Ureter (tissue), 1 donor: ENCODE data around the gene HTR1A. TPM values are rescaled to one million over a fixed set of nuclear protein-coding genes. Genes with fewer than 3 reads are reported as not detected.

Source experiments
- DNase-seq: peaks from one replicate; pipeline ENCODE4 v3.0.0-alpha.2; 2020; ENCODE audit warnings: low spot score
- total RNA-seq: library from RNA; stranded (reverse); gene quantifications from one replicate; pipeline ENCODE4 v1.2.4, GENCODE V29; 2023
- donor health status: DM: yes; HTN: yes; CAD: no.

Gene HTR1A
- 1.8 TPM for total RNA-seq

GRCh38 chr5:63962279-63962678, at the start of gene HTR1A:
Gene HTR1A, minus strand, starts transcription at chr5:63962445. Its CDS starts 726 bp downstream, at chr5:63961719.
- DNase-seq: no peak

- DNase-seq: no peak
Measured at GRCh38 chr5:64003966-64004365, 41.7 kb upstream of the HTR1A start.

GRCh38 chr5:64000096-64000495, 37.9 kb upstream of the HTR1A start:
- DNase-seq: no peak

- no peak for DNase-seq
Measured at GRCh38 chr5:63987053-63987452, 24.8 kb upstream of the HTR1A start.

- DNase-seq: no peak
Measured at GRCh38 chr5:63981864-63982263, 19.6 kb upstream of the HTR1A start.

- no peak for DNase-seq
Measured at GRCh38 chr5:63963926-63964325, 1.7 kb upstream of the HTR1A start.

GRCh38 chr5:63963080-63963735, 963 bp upstream of the HTR1A start:
- DNase-seq: no peak

- DNase-seq: no peak
Measured at GRCh38 chr5:63961598-63962161, 565 bp downstream of the HTR1A start.

GRCh38 chr5:63961125-63961597, 1.1 kb downstream of the HTR1A start:
- DNase-seq: no peak

- DNase-seq: no peak
Measured at GRCh38 chr5:63960646-63961045, 1.6 kb downstream of the HTR1A start.

- no peak for DNase-seq
Measured at GRCh38 chr5:63959177-63959982, 2.9 kb downstream of the HTR1A start.

- no peak for DNase-seq
Measured at GRCh38 chr5:63958654-63959053, 3.6 kb downstream of the HTR1A start.

GRCh38 chr5:63957617-63958016, 4.6 kb downstream of the HTR1A start:
- no peak for DNase-seq

- DNase-seq: no peak
Measured at GRCh38 chr5:63953217-63953616, 9.0 kb downstream of the HTR1A start.

- DNase-seq: no peak
Measured at GRCh38 chr5:63935103-63935502, 27.1 kb downstream of the HTR1A start.

GRCh38 chr5:63931836-63932235, 30.4 kb downstream of the HTR1A start:
- DNase-seq: no peak

- DNase-seq: no peak
Measured at GRCh38 chr5:63928451-63928850, 33.8 kb downstream of the HTR1A start.

GRCh38 chr5:63923914-63924313, 38.3 kb downstream of the HTR1A start:
- DNase-seq: no peak

GRCh38 chr5:63919763-63920478, 42.3 kb downstream of the HTR1A start:
- DNase-seq: no peak

- no peak for DNase-seq
Measured at GRCh38 chr5:63916786-63917185, 45.5 kb downstream of the HTR1A start.

- no peak for DNase-seq
Measured at GRCh38 chr5:63911871-63912270, 50.4 kb downstream of the HTR1A start.
